HT-29 (cell line): Measurements from ENCODE around the gene CFAP410. TPM values are rescaled to one million over a fixed set of nuclear protein-coding genes. Genes with fewer than 3 reads are reported as not detected.
"Not testable (repeated sequence)": the region's sequence is repeated elsewhere in the genome, so short reads cannot be mapped to it uniquely, and the experiment has no call there.

ENCODE experiments used
- DNase-seq: peaks from one replicate; pipeline ENCODE4 v3.0.0-alpha.2; 2015; ENCODE audit warnings: low spot score
- total RNA-seq: library from RNA; depleted of rRNA; stranded (reverse); fragments of >200 nt; shearing (Covaris generic); gene quantifications from 2 replicates; pipeline ENCODE4 v1.2.3, GENCODE V29; 2014; rRNA removed

Gene CFAP410
- total RNA-seq, 1 experiment from 2014 or later: 21.7 TPM

GRCh38 chr21:44288251-44289110 is 50.7 kb downstream of the CFAP410 start:
- no peak for DNase-seq

GRCh38 chr21:44286716-44287632 is 52.2 kb downstream of the CFAP410 start:
- no peak for DNase-seq

GRCh38 chr21:44286086-44286715 is 53.0 kb downstream of the CFAP410 start:
- no peak for DNase-seq

GRCh38 chr21:44285138-44285992 is 53.8 kb downstream of the CFAP410 start, which contains the start of gene AIRE:
Gene AIRE (plus strand): TSS chr21:44285876. CDS start chr21:44286007, 131 bp downstream.
- no peak for DNase-seq

GRCh38 chr21:44283948-44284347 is 55.2 kb downstream of the CFAP410 start:
- no peak for DNase-seq

GRCh38 chr21:44283211-44283785 is 55.9 kb downstream of the CFAP410 start:
- DNase-seq: not testable (repeated sequence)

- DNase-seq: no peak
Observed at GRCh38 chr21:44282370-44282769, 56.8 kb downstream of the CFAP410 start.

- DNase-seq: no peak
Observed at GRCh38 chr21:44281801-44282200, 57.4 kb downstream of the CFAP410 start.

- DNase-seq: no peak
Observed at GRCh38 chr21:44279354-44280260, 59.6 kb downstream of the CFAP410 start.

Other genes with a start within 250 kb of the CFAP410 start
- 6.7 and 20.5 TPM in 2 replicates for gene PWP2, start 232.0 kb downstream of the CFAP410 start, total RNA-seq
- gene GATD3, start 205.7 kb downstream of the CFAP410 start, total RNA-seq: 3.4 and 3.9 TPM in 2 replicates
- gene ICOSLG, start 98.4 kb downstream of the CFAP410 start, total RNA-seq: 1.7 and 2.2 TPM in 2 replicates
- gene DNMT3L, start 77.5 kb downstream of the CFAP410 start, total RNA-seq: not detected in 2 replicates
- gene AIRE, start 53.5 kb downstream of the CFAP410 start, total RNA-seq: not detected in 2 replicates
- 142 and 154 TPM in 2 replicates for gene PFKL, start 39.3 kb downstream of the CFAP410 start, total RNA-seq
- gene TRPM2, start 14.2 kb upstream of the CFAP410 start, total RNA-seq: 0.60 TPM in 1 of 2 replicates, not detected in the other
- gene LRRC3, start 116.1 kb upstream of the CFAP410 start, total RNA-seq: 0.08 and 0.10 TPM in 2 replicates
- gene KRTAP10-1, start 200.8 kb upstream of the CFAP410 start, total RNA-seq: not detected in 2 replicates
- not detected in 2 replicates for gene KRTAP10-2, start 212.1 kb upstream of the CFAP410 start, total RNA-seq
- gene KRTAP10-3, start 219.4 kb upstream of the CFAP410 start, total RNA-seq: not detected in 2 replicates
- gene KRTAP10-4, start 234.3 kb upstream of the CFAP410 start, total RNA-seq: not detected in 2 replicates
- gene KRTAP10-5, start 241.2 kb upstream of the CFAP410 start, total RNA-seq: not detected in 2 replicates